NCI-H2107 (cell line): Measurements from ENCODE around the gene CASKIN1.
"Not testable (repeated sequence)": the region's sequence is repeated elsewhere in the genome, so short reads cannot be mapped to it uniquely, and the experiment has no call there.

Experiments
- DNase-seq: peaks from one replicate; lab custom pipeline; 2025; lab: John Stamatoyannopoulos, UW

The CASKIN1 gene, protein sequence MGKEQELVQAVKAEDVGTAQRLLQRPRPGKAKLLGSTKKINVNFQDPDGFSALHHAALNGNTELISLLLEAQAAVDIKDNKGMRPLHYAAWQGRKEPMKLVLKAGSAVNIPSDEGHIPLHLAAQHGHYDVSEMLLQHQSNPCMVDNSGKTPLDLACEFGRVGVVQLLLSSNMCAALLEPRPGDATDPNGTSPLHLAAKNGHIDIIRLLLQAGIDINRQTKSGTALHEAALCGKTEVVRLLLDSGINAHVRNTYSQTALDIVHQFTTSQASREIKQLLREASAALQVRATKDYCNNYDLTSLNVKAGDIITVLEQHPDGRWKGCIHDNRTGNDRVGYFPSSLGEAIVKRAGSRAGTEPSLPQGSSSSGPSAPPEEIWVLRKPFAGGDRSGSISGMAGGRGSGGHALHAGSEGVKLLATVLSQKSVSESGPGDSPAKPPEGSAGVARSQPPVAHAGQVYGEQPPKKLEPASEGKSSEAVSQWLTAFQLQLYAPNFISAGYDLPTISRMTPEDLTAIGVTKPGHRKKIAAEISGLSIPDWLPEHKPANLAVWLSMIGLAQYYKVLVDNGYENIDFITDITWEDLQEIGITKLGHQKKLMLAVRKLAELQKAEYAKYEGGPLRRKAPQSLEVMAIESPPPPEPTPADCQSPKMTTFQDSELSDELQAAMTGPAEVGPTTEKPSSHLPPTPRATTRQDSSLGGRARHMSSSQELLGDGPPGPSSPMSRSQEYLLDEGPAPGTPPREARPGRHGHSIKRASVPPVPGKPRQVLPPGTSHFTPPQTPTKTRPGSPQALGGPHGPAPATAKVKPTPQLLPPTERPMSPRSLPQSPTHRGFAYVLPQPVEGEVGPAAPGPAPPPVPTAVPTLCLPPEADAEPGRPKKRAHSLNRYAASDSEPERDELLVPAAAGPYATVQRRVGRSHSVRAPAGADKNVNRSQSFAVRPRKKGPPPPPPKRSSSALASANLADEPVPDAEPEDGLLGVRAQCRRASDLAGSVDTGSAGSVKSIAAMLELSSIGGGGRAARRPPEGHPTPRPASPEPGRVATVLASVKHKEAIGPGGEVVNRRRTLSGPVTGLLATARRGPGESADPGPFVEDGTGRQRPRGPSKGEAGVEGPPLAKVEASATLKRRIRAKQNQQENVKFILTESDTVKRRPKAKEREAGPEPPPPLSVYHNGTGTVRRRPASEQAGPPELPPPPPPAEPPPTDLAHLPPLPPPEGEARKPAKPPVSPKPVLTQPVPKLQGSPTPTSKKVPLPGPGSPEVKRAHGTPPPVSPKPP (N-terminal part only)

DNA sequence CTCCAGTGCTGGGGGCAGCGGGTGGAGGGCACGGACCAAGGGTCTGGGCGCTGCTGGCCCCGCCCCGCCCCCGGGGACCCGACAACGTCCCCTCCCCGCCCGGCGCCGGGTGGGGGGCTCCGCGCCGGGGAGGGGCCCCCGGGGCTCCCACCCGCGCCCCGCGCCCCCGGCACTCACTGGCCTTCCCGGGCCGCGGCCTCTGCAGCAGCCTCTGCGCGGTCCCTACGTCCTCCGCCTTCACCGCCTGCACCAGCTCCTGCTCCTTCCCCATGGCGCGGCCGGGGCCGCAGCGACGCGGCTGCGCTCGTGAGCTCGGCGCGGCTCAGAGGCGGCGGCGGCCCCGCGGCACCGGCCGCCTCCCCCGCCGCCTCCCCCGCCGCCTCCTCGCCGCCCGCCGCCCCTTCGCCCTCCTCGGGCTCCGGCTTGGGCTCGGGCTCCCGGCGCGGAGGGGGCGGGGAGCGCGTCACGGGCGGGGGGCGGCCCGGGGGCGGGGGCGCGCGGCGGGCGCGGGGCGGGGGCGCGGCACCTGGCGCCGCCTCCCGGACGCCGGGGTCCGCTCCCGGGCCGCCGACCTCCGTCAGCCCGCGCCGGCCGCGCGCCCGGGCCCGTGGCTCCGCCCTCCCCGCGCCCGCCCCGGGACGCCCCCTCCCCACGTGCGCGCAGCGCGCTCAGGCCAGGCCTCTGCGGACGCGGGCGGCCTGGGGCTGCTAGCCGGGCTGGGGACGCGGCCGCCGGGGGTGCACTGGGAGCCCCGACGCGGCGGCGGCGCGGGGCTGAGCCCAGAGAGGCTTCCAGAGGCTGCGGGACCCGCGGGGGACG is at the start of gene CASKIN1:
Gene CASKIN1 (minus strand): TSS at position 444 of the 819 bp plus-strand sequence. CDS start 173 bp downstream, at position 271.
- no peak for DNase-seq

DNA sequence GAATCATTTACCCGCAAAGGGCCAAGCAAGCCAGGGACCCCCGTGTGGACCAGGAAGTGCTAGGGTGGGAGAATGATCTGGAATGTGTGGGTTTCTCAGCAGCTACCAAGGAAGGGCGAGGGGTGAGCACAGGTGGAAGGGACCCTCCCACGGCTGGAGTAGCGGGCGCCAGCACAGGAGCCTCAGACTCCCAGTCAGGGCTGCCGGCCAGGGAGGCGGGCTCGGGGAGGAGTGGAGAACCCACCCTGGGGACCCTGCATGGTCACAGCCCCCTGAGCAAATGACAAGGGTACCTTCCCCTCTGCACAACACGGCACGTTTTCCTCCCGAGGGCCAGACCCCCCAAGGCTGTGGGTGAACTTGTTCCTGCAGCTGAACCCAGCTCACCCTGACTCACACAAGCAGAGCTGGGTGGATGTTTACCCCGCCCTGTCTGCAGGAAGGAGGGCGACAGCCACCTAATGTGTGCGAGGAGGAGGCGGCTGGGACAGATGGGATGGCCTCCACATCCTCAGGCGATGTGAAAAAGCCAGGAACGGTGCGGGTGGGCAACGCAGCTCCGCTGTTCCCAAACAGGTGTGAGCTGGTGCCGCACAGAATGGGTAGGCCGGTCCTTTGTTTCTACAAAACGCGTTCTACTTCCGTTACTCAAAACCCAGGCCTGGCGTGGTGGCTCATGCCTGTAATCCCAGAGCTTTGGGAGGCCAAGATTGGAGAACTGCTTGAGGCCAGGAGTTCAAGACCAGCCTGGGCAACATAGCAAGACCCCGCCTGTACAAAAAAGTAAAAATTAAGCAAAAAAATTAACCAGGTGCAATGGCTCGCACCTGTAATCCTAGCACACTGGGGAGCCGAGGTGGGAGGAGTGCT is 48.8 kb upstream of the CASKIN1 start:
- no peak for DNase-seq

DNA sequence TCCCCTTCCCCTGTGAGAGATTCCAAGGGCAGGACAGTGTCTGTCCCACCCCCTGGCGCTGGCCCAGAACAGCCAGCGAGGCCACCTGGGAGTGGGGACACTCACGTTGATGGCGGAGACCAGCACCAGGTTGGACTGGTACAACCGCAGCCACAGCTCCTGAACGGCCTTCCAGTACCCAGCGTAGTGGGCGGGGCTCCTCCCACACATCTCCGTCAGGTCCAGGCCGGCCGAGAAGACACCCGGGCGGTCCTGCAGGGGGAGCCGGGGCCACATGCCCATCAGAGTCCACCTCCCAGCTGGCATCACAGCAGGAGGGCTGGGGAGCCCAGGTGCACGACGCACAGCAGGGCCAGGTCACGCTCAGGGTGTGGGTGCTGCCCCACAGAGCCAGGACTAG is 47.9 kb upstream of the CASKIN1 start:
- DNase-seq: no peak

DNA sequence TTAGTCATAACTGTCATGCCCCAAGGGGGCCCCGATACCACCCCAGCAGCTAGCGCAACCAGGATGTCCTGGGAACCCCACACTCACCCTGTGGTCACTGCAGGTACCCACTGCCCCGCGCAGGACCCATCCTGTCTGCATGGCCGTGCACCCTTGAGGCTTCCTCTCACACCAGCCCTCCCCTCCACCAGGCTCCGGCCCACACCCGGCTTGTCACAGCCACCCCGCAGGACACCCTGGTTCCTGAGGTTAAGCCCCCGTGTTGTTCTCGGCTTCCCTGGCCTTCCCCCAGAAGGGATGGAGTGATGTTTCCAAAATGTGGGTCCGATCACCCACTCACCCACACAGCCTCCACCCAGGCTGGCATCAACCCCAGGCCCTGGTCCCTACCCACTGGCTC is 47.4 kb upstream of the CASKIN1 start:
- DNase-seq: no peak

DNA sequence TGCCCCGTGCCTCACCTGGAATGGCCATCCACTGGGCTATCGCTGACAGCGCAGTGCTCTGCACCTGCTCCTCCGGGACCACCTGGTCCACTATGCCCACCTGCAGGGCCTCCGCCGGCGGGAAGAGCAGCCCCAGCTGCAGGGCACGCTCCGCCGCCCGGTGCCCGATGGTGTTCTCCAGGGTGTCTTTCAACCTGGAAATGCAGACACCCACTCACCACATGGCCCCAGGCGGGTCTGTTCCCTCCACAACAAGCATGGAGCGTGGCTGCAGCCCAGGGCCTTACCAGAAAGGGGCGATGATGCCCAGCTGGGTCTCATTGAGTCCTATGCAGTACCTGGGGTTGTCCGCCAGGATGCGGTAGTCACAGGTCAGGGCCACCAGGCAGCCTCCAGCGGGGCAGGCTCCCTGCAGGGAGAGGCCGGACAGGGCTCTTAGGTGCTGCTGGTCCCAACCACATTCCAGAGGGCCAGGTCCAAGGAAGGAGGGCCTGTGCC is 46.7 kb upstream of the CASKIN1 start:
- no peak for DNase-seq

DNA sequence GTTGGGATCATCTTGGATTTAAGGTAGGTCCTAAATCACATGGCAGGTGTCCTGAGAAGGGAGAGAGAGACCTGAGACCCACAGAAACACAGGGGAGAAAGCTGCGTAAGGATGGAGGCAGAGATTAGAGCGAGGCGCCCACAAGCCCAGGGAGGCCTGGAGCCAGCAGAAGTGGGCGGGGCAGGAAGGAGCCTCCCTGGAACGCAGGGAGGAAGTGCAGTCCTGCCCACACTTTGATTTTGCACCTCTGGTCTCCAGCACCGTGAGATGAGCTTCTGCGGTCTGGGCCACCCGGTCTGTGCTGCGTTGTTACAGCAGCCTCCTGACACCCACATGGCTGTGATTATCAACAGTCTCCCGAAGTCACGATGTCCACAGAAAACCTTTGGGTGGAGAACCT is 46.2 kb upstream of the CASKIN1 start:
- DNase-seq: no peak

DNA sequence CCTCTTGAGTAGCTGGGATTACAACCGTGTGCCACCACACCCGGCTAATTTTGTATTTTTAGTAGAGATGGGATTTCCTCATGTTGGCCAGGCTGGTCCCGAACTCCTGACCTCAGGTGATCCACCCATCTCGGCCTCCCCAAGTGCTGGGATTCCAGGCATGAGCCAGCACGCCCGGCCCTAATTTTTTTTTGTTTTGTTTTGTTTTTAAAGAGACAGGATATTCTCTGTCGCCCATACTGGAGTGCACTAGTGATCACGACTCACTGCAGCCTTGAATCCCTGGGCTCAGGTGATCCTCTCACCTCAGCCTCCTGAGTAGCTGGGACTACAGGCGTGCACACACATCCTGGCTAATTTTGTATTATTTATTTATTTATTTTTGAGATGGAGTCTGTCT is 43.9 kb upstream of the CASKIN1 start:
- not testable (repeated sequence) for DNase-seq

DNA sequence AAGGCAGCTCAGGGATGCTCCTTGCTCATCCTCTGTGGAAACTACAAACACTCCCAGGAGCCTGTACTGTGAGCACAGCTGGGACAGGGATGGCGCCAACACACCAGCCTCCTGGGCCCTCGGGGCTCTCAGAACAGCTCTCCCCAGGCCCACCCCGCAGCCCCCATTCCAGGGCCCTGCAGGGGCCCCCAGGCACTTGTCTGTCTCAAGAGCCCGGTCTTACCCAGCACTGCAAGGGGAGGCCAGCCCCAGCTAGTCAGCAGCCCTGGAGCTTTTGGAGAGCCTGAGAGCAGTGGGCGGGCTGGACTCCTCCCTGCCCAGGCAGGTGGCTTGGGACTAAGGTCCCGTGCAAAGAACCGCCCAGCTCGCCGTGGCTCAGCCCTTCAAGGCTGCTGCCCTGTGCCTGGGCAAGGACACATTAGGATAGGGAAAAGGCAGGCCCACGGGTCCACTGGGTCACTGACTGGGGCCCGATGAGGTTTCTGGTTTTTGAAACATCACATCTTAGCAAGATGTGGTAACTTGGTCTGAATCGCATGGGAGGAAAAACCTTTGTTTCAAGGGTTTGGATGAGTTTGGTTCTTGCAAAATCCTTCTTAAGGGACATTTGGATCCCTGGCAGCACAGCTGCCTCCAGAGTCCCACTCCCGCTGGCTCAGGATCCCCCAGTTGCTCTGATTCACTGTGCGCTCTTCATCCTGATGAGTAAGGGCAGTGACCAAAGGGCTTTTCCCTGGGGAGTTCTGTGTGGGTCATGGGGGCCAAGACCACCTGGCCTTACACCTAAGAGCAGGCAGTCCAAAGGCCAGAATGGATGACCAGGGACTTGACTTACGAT is 42.7 kb upstream of the CASKIN1 start:
- DNase-seq: no peak

DNA sequence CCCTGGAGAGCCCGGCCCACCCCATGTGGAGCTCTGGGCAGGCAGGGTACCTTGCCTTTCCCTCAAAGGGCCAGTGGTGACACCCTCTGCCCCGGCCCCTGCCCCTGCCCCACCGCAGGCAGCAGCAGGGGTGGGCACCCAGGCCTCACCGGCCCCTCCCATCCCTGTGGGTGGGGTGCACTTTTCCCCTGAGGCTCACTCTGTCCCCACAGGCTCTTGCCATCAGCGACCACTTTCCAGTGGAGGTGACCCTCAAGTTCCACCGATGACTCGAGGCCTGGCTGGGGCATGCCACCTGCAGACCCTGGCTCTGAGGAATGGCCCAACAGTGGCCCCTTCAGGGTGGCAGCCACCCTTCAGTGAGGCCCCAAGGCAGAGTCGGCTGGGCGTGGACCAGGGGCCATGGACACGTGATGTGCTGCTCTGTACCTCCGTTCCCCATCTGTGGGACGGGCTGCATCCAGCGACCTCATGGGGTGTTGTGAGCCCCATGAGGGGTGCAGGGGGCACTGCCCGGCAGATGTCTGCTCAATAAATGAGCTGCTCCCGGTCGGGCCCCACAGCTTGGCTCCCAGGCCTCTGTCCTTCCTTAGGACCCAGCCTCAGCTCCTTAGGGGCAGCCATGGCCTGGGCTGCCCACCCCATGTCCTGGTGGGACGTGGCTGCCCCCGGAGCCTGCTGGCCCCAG is 41.9 kb upstream of the CASKIN1 start:
- no peak for DNase-seq

DNA sequence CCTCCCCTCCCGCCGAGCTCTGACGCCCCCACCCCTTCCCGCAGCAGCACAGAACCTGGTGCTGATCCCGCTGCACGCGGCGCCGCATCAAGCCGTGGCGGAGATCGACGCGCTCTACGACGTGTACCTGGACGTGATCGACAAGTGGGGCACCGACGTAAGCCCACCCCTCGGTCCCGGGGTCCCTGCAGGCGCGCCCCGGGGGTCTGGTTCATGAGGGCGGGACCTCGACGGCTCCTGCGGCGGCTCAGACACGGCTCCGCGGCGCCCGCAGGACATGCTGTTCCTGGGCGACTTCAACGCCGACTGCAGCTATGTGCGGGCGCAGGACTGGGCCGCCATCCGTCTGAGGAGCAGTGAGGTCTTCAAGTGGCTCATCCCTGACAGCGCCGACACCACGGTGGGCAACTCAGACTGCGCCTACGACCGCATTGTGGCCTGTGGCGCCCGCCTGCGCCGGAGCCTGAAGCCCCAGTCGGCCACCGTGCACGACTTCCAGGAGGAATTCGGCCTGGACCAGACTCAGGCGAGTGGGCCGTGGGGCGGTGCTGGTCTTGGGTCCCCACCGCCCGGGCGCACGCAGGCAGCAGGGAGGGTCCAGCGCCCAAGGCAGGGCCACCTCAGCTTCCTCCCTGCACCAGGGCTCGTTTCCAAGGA is 41.2 kb upstream of the CASKIN1 start:
- DNase-seq: no peak

DNA sequence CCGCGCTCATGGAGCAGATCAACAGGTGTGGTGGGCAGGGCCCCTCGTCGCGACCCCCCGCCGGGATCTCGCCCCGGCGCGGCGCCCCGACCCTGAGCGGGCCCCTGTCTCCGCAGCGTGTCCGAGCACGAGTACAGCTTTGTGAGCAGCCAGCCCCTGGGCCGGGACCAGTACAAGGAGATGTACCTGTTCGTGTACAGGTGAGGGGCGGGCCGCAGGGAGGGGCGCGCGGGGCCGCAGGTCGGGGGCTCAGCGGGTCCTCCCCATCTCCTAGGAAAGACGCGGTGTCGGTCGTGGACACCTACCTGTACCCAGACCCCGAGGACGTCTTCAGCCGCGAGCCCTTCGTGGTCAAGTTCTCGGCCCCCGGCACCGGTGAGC is 40.7 kb upstream of the CASKIN1 start:
- no peak for DNase-seq

DNA sequence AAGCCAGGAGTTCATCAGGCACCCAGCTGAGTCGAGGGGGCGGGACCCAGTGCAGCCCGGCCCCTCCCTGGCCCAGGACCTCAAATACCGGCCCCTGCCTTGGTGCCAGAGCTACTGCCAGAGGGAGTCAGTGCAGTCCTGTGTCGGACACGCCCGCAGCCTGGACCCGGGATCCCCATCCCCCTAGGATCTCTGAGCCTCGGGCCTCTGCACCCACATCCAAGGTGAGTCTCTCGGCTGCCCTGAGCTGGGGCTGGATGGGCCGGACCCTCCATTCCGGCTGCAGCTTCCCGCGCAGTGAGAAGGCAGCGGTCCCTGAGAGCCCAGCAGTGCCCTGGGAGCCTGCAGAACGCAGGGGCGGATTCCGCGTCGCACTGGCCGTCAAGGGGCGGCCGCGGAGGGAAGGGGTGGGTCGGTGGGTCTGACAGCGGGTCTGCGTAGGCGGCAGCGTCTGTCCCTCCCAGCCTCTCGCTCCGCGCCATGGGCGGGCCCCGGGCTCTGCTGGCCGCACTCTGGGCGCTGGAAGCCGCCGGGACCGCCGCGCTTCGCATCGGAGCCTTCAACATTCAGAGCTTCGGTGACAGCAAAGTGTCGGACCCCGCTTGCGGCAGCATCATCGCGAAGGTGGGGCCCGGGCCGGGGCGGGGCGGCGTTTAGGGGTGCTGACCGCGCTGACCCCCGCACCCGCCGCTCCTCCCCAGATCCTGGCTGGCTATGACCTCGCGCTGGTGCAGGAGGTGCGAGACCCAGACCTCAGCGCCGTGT is 40.1 kb upstream of the CASKIN1 start, which contains the start of gene DNASE1L2:
Gene DNASE1L2 (plus strand): TSS at position 108 of the 765 bp plus-strand sequence. CDS start 373 bp downstream, at position 481.
- DNase-seq: no peak

DNA sequence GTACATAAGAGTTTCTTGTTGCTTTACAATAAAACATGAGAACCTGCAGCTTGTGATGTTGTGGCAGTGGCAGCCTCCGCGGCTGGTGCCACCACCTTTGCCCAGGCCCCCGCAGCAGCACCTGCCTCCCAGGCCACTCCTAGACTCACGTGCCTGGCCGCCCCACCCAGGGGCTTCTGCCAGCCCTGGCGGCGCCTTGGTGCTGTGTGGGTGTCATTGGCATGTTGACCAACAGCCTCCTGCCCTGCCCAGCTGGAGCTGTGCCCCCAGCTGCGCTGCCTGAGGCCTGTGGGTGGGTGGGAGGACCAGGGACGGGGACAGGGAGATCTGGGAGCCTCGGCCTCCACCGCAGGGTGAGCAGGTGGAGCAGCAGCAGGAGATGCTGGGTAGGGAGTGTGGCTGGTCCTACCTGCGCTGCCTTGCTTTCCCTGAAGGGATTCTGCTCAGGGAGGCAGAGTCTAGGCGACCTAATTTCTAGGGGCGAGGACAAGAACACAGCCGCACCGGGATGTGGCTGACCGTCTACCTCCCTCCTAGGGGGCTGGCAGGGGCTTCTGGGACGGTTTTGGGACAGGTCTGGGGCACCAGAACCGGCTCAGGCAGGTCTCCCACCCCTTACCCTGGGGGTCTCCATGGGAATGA is 39.4 kb upstream of the CASKIN1 start:
- DNase-seq: no peak

DNA sequence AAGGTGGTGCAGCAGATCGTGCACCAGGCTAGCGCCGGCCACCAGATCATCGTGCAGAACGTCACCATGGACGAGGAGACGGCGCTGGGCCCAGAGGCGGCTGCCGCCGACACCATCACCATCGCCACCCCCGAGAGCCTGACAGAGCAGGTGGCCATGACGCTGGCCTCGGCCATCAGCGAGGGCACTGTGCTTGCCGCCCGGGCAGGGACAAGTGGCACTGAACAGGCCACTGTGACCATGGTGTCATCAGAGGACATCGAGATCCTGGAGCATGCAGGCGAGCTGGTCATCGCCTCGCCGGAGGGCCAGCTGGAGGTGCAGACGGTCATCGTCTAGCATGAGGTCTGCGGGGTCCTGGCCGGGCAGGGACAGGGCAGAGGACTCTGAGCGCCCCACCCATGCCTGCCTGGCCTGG is 38.8 kb upstream of the CASKIN1 start:
- DNase-seq: no peak

DNA sequence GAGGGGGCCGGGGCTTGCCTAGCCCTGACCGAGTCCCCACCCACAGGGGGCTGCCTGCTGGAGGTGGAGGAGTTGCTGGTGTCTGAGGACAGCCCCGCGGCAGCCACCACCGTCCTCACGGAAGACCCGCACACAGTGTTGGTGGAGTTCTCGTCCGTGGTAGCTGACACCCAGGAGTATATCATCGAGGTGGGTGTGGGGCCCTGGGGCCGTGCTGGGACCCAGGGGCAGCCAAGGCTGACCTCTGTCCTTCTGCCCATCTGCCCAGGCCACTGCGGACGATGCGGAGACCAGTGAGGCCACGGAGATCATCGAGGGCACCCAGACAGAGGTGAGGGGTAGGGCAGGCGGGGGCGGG is 38.4 kb upstream of the CASKIN1 start:
- DNase-seq: no peak

DNA sequence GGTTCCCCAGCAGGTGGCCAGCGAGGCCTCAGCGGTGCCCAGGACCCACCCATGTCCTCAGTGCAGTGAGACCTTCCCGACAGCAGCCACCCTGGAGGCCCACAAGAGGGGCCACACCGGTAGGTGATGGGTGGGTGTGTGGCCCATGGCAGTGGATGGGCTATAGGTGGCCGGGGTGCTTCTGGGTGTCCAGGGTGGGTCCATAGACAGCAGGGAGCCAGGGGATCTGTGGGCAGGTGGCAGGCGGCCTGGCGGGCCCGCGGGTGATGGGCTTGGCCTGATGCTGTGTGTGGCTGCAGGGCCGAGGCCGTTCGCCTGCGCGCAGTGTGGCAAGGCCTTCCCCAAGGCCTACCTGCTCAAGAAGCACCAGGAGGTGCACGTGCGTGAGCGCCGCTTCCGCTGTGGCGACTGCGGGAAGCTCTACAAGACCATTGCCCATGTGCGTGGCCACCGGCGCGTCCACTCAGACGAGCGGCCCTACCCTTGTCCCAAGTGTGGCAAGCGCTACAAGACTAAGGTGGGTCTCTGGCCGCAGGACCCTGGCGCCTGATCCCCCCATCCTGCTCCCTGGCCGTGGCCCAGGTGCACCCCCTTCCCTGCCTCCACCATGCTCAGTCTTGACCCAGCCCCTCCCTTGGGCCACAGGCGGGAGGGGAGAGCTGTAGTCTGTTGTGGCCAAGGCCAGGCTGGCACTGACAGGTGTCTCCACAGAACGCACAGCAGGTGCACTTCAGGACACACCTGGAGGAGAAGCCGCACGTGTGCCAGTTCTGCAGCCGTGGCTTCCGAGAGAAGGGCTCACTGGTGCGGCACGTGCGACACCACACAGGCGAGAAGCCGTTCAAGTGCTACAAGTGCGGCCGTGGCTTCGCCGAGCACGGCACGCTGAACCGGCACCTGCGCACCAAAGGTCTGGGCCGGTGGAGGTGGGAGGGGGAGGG is 37.7 kb upstream of the CASKIN1 start:
- DNase-seq: peak; percentile 79
